HepG2 (cell line): ENCODE data around the gene TTLL1.

Source experiments
- EHMT2 ChIP-seq: fragments of 200-600 bp; sonication (generic); IDR thresholded peaks from 2 replicates; pipeline ENCODE4 v1.7.0; 2017; ENCODE audit warnings: antibody characterized with exemption, low read depth, low read length, borderline replicate concordance
- GPBP1L1 ChIP-seq: sonication (generic); formaldehyde crosslinking; IDR thresholded peaks from 2 replicates; pipeline ENCODE4 v1.5.0; 2020; ENCODE audit warnings: mild to moderate bottlenecking, missing genetic modification reagents
- GTF2F1 ChIP-seq: fragments of 150-350 bp; IDR thresholded peaks from 2 replicates; pipeline ENCODE4 v1.6.1; 2014; ENCODE audit warnings: low read length
- HDAC2 ChIP-seq: sonication (generic); formaldehyde crosslinking; IDR thresholded peaks from 2 replicates; pipeline ENCODE4 v1.4.0; 2020; ENCODE audit warnings: missing genetic modification reagents
- HES4 ChIP-seq: sonication (generic); formaldehyde crosslinking; IDR thresholded peaks from 2 replicates; pipeline ENCODE4 v1.9.0; 2021; ENCODE audit warnings: mild to moderate bottlenecking, missing genetic modification reagents, borderline replicate concordance
- HIC2 ChIP-seq: sonication (generic); formaldehyde crosslinking; IDR thresholded peaks from 2 replicates; pipeline ENCODE4 v1.9.0; 2022; ENCODE audit warnings: low read depth, missing genetic modification reagents
- JUN ChIP-seq: sonication (generic); formaldehyde crosslinking; IDR thresholded peaks from 2 replicates; pipeline ENCODE4 v1.4.0; 2020; ENCODE audit warnings: mild to moderate bottlenecking, missing genetic modification reagents
- PRDM4 ChIP-seq: sonication (generic); formaldehyde crosslinking; IDR thresholded peaks from 2 replicates; pipeline ENCODE4 v1.9.0; 2021; ENCODE audit warnings: missing genetic modification reagents, borderline replicate concordance
- RAD21 ChIP-seq: fragments of 450-650 bp; formaldehyde crosslinking; IDR thresholded peaks from 2 replicates; pipeline ENCODE4 v1.5.0; 2020; ENCODE audit warnings: mild to moderate bottlenecking
- ZNF367 ChIP-seq: sonication (generic); formaldehyde crosslinking; IDR thresholded peaks from 2 replicates; pipeline ENCODE4 v1.4.0; 2020; ENCODE audit warnings: missing genetic modification reagents, borderline replicate concordance

DNA sequence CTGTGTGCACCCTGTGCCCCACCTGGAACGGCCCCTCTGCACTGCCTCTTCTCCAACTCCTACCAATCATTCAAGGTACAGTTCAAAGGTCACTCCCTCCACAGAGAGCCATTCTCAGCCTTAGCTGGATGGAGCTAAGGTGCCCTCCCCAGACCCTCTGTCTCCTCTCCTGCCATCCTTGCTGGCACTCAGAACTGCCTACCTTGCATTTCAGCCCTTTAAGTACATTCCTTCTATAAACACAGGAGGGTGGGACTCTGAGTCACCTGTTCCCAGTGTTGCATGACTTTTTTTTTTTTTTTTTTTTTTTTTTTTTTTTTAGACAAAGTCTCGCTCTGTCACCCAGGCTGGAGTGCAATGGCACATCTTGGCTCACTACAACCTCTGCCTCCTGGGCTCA is 8.6 kb downstream of the TTLL1 start:
- TF ChIP-seq HIC2 (CRISPR knock-in tag), result no peak
- TF ChIP-seq RAD21 (CRISPR knock-in tag), result no peak
- TF ChIP-seq EHMT2, result no peak
- no peak for TF ChIP-seq ZNF367
- TF ChIP-seq GTF2F1, result no peak
- TF ChIP-seq PRDM4 (CRISPR knock-in tag), result no peak
- TF ChIP-seq HDAC2, result no peak
- TF ChIP-seq JUN (CRISPR knock-in tag), result no peak
- TF ChIP-seq GPBP1L1, result no peak
- TF ChIP-seq HES4, result no peak
